Gastrocnemius medialis (tissue), 4 donors: ENCODE results near the gene HPCAL4.

Source experiments
- POLR2A ChIP-seq, 2 donors: fragments of 450-650 bp; IDR thresholded peaks; one replicate each; pipeline ENCODE4 v1.6.1; 2017; ENCODE audit warnings: antibody characterized with exemption in 2 of 2, mild to moderate bottlenecking in 2 of 2, moderate library complexity in 2 of 2
- TF ChIP-seq, protein P1 (sequence below), 5 experiments: fragments of 450-650 bp in 3 of 5; fragments of 200-600 bp in 2 of 5; sonication (generic) in 2 of 5; IDR thresholded peaks in 4 of 5; conservative IDR thresholded peaks in 1 of 5; 1 replicate in 4 of 5; 2 replicates in 1 of 5; pipeline ENCODE4 v1.5.1; 2016 to 2019; ENCODE audit warnings: antibody characterized with exemption in 5 of 5, mild to moderate bottlenecking in 3 of 5, moderate library complexity in 3 of 5

DNA sequence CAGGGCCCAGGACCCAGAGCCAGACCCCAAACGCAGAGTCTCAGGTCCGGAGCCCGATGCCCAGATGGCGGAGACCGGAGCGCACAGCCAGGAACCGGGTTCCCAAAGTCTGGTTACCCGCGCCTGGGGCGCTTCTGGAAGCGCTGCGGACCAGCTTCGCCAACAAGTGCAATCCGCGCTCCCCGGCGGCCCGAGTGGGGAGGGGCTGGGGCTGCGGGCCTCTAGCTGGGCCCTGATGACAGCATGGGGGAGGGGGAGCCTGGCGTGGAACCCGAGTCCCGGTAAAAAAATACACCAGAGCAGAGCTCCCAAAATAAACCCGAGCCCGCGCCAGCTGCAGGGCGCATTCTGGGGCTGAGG, 19.8 kb downstream of the HPCAL4 start:
- TF ChIP-seq, protein P1, sequence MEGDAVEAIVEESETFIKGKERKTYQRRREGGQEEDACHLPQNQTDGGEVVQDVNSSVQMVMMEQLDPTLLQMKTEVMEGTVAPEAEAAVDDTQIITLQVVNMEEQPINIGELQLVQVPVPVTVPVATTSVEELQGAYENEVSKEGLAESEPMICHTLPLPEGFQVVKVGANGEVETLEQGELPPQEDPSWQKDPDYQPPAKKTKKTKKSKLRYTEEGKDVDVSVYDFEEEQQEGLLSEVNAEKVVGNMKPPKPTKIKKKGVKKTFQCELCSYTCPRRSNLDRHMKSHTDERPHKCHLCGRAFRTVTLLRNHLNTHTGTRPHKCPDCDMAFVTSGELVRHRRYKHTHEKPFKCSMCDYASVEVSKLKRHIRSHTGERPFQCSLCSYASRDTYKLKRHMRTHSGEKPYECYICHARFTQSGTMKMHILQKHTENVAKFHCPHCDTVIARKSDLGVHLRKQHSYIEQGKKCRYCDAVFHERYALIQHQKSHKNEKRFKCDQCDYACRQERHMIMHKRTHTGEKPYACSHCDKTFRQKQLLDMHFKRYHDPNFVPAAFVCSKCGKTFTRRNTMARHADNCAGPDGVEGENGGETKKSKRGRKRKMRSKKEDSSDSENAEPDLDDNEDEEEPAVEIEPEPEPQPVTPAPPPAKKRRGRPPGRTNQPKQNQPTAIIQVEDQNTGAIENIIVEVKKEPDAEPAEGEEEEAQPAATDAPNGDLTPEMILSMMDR (IDR thresholded peaks at IDR 0.05 in 4 of 5, conservative IDR thresholded peaks at IDR 0.05 in 1 of 5): no peak
- peak; percentile 82 to 92 for TF ChIP-seq POLR2A (IDR thresholded peaks at IDR 0.05)
